Measurements from ENCODE around the gene FRY.

FRY gene

DNA sequence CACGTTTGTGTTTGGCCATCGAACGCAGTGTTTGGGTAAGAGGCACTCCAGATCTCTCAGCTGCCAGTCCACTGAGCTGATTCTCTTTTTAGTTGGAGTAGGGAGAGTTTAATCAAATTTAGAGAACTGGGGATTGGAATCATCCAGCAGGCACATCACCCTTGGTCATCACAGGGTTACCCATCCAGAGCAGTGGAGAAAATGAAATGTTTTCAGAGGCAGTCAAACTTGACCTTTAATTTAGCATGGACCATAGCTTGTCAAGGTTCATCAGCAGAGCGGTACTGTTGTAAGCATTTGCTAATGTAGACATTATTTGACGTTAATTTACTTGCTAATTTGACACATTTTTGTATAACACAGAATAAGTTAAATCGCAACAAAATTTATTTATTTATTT lies 18.4 kb upstream of the FRY start:
- no peak for DNase-seq (ENCODE audit: low read depth)
- H3K4me3 ChIP-seq (ENCODE audit: low read depth, low read length) = no peak overlapping the region

DNA sequence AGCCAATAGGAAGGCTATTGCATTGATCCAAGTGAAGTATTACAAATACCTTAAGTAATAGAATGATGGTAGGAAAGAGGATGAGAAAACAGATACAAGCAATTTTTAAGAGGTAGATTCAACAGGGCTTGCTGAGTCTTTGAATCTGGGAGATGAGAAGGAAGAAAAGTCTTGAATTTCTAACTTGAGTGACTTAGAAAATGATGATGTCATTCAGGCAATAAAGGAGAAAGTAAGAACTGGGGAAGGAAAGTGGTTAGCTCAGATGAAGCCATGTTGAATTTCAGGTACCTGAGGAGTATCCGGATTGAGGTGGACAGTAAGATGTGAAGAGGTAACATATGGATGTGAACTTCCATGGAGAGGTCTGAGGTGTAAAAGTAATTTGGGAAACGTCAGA lies 15.5 kb upstream of the FRY start:
- no peak for DNase-seq (ENCODE audit: low read depth)

DNA sequence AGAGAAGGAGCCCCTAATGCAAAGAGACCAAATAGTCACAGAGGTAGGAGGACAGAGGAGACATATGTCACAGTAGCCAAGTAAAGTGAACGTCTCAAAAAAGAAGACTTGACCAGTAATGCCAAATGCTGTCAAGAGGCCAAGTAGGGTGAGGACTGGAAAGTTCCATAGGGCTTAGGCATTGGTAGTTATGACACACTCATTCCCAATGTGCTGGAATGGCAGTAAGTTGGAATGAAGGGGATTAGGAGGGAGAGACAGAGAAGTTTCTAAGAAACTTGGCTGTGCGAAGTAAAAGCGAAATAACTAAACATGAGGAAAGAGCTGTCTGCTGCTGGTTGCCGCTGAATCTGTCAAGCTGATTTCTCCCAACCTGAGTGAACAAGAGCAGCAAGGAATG lies 14.9 kb upstream of the FRY start:
- DNase-seq (ENCODE audit: low read depth) = no peak
- no peak overlapping the region for H3K4me3 ChIP-seq (ENCODE audit: low read depth, low read length)

More for the DNA sequence above, 15.5 kb upstream of the FRY start:
- H3K4me3 ChIP-seq (ENCODE audit: low read depth, low read length) = no peak overlapping the region

DNA sequence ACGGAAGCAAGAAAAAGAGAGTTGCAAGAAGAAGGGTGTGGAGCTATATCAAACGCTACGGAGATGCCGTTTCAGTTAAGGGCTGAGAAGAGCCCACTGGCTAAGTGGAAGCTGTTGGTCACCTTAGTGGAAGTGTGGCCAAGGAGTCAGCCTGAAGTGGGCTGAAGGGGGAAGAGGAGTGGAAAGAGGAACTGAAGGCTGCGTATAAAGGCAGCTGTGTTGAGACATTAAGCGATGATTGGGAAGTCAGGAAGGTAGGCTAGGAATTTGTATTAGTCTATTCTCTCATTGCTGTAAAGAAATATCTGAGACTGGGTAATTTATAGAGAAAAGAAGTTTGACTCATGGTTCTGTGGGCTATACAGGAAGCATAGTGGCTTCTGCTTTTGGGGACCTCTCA lies 14.1 kb upstream of the FRY start:
- DNase-seq (ENCODE audit: low read depth) = no peak
- H3K4me3 ChIP-seq (ENCODE audit: low read depth, low read length) = no peak overlapping the region

DNA sequence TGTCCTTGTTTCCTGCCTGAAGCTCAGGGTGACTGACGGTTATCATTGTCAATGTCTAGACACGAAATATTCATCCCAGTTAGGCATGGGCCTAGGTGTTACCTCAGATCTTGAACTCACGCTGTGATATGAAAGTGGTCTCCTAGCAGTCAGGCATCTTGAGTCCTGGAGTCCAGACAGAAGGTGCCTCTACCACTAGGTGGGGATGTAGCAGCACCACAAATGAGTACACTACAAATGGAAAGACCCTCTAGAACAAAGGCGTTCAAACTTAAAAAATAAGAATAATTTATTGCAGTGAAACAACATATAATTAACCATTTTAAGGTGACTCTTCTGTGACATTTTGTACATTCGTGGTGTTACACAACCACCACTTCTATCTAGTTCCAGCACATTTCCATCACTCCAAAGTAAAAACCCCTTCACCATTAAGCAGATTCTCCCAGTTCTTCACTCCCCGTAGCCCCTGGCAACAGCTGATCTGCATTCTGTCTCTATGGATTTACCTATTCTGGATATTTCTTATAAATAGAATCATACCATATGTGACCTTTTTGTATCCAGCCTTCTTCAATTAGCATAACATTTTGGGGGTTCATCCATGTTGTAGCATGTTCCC lies 11.9 kb upstream of the FRY start:
- DNase-seq (ENCODE audit: low read depth) = no peak
- no peak overlapping the region for H3K4me3 ChIP-seq (ENCODE audit: low read depth, low read length)

DNA sequence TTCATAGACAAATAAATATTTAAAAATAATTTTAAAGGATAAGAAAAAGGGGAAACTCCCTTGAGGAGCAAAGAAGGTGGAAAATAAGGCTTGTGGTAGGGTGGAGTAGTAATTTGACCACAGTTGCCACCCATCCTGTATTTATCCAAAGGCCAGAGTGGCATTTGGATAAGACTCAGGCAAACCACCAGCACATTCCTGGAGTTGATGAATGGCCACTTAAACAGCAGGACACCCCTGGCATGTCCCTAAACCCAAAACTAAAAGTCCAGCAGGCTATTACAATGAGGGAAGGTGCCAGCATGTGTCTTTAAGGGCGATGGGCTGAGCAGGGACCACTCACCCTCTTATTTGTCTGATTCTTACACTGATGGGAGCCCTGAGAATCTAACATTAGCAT lies 9.8 kb upstream of the FRY start:
- no peak for DNase-seq (ENCODE audit: low read depth)
- no peak overlapping the region for H3K4me3 ChIP-seq (ENCODE audit: low read depth, low read length)

DNA sequence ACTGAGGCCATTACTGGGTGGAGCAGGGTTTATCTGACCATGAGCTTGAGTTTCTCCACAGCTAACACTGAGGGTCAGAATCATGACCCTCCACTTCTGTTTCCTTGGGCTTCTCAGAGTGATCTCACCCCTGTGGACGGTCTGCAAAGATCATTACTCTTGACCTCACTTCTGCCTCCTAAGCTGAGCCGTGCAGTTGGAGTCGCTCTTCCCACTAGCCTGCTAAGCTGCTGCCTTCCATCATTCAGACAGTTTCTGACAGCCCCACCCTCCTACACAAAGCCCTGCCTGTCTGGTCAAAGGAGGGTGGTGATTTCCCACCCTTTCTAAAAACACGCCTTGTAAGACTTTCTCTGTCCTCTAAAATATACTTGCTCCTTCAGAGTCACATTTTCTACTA lies 9.3 kb upstream of the FRY start:
- no peak overlapping the region for H3K4me3 ChIP-seq (ENCODE audit: low read depth, low read length)
- no peak for DNase-seq (ENCODE audit: low read depth)

DNA sequence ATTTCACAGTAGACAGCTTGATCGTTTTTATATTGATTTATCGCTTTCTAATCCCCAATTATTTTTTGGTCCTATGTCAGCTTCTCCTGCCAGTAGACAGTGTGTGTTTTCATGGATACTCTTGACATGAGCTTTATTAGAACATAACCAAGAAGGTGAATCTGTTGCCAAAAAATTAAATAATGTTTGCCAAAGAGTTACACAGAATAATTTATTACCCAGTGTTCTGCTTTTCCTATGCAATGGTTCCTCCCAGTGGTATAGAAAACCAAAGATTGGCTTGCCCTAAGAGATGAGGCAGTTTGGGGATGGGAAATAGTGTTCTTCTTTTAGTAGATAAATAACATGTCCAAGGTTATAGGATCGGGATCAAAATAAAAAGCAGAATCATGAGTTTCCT lies 8.5 kb upstream of the FRY start:
- no peak for DNase-seq (ENCODE audit: low read depth)
- no peak overlapping the region for H3K4me3 ChIP-seq (ENCODE audit: low read depth, low read length)

DNA sequence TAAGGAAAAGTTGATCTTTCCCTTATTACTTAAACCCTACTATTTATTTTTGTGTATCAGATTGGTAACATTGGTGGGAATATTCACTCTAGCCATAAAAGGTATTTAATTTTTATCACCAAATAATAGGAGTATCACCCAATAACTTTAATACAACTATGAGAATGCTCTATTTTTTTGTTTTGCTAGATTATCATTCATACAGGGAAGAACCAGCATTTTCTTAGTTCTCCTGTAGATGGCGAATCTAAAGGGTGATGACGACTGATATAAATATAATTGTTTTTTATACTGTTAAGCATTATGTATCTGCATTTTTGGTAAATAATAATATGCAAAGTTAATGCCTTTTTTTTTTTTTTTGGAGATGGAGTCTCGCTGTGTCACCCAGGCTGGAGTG lies 7.9 kb upstream of the FRY start:
- no peak for DNase-seq (ENCODE audit: low read depth)
- no peak overlapping the region for H3K4me3 ChIP-seq (ENCODE audit: low read depth, low read length)

DNA sequence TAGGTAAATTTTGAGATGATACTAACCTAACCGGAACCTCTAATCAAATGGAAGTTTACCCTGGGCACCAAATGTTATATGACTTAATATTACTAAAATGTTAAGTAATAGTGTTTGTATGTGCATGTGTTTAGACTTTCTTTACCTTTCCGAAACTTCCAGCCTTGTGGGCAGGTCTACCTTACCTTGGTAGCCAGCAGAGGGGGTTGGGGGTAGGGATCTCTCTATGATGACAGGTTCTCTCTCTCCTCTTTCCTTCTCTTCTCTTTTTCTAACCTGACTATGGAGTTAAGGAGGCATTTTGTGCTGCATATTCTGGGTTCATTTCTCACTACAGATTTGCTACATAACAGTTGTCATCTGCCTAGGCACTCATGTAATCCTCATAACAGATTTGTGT lies 6.8 kb upstream of the FRY start:
- no peak overlapping the region for H3K4me3 ChIP-seq (ENCODE audit: low read depth, low read length)
- no peak for DNase-seq (ENCODE audit: low read depth)

DNA sequence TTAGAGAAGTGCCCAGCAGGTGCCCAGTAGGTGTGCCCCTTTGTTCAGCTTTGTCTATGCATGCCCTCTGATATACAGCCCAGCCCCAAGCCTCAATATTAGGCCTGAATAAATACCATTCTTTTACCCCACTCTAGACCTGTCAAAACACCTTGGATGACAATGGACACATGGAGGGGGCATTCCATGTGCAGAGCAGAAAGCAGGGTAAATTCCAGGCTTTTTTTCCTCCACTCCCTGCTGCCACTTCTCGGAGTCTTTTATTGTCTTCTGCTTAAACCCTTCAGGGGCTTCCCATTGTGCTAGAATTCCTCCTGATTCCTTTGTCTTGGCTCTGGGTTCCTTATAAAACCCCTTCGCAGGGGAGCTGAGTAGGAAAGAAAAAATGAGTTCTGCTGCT lies 5.8 kb upstream of the FRY start:
- no peak overlapping the region for H3K4me3 ChIP-seq (ENCODE audit: low read depth, low read length)
- no peak for DNase-seq (ENCODE audit: low read depth)

DNA sequence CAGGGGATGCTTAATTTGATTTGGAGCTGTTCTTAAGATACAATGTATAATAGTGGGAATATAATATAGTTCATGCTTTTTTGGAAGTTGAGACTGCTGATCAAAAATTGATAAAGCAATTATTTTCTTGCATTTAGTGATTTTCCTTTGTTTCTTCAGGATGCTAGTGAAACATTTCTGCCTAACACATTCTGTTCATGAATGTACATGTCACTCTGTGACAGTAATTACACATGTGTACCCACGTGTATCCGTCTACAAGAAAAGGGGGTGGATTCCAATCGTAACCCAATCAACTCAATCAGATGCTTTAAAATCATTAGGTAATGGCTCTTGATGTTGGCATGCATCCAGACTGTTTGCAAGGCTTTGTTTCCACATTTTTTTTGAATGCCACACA lies 5.0 kb upstream of the FRY start:
- H3K4me3 ChIP-seq (ENCODE audit: low read depth, low read length) = no peak overlapping the region
- DNase-seq (ENCODE audit: low read depth) = no peak

DNA sequence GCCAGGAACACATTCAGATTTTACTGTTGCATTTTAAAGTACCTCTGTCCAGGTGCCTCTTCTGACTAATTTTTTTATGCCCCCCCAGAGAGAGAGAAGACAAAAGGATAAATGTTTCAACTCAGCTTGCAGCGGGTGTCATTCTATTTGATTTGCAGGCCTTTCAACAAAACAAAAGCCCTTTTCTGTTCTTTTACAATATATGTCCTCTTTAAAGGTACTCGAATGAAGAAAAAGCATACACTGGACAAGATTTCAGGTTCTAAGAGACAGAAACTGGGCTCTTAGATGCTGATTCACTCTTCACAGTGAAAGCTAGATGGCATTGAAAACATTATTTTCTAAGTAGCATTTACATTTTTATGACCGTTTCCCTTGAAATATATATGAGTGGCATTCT lies 2.9 kb upstream of the FRY start:
- no peak for DNase-seq (ENCODE audit: low read depth)
- H3K4me3 ChIP-seq (ENCODE audit: low read depth, low read length) = no peak overlapping the region

DNA sequence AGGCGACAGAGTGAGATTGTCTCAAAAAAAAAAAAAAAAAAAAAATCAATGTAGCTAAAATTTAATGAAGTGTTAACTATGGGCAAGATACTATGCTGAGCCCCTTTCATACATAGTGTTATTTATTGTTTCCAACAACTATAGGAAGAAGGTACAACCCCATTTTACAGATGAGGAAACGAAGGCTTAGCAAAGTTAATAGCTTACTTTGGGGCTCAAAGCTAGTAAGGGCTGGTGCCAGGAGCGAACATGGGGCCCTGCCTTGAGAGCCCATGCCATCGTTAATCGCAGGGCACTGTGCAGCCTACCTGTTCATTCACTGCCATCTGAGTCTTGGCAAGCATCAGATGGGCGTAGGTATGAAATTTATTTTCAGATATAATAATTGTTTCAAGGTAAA lies 1.9 kb upstream of the FRY start:
- no peak for DNase-seq (ENCODE audit: low read depth)
- H3K4me3 ChIP-seq (ENCODE audit: low read depth, low read length) = no peak overlapping the region

DNA sequence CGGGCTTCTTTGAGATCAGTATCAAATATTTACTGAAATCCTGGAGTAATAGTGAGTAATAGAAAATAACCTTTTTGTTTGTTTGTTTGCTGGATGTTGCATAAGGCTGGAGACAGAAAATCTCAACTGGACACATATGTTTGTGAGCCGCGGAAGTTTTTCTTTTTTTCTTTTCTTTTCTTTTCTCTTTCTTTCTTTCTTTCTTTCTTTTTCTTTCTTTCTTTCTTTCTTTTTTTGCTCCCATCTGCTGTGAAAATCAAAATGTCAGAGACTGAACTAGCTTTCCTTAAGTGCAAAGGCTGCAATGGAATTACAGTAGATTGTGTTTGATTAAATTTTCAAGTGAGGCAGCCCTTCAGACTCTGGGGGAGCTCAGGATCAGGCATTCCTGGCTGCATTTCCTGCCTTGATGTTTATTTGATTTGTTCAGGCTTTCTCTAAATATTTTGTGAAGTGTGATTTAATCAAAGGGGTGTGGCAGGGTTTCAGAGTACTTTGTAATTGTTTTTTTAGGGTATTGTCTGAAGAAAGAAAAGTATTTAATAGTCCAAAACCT lies 319 bp downstream of the FRY start:
- H3K4me3 ChIP-seq (ENCODE audit: low read depth, low read length) = peak overlapping the region; percentile 74

DNA sequence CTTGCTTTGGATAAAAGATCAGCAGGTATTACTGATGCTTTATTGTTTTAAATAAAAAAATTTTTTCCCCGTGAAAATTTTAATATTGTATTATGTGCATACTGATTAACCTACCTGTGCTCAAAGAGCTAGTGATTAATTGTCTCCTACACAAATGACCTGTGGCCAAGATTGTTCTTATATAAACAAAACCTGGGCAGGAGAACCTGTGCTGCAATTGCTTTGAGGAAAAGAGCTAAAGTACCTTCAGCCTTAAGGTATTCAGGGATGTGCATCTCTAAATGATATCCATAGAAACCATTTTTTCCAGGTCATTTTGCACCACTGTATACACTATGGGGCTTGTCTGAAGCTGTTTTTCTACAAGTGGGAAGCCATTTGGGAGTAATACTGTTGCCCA lies 1.2 kb downstream of the FRY start:
- no peak overlapping the region for H3K4me3 ChIP-seq (ENCODE audit: low read depth, low read length)

More for the DNA sequence above, 319 bp downstream of the FRY start:
- no peak for DNase-seq (ENCODE audit: low read depth)

DNA sequence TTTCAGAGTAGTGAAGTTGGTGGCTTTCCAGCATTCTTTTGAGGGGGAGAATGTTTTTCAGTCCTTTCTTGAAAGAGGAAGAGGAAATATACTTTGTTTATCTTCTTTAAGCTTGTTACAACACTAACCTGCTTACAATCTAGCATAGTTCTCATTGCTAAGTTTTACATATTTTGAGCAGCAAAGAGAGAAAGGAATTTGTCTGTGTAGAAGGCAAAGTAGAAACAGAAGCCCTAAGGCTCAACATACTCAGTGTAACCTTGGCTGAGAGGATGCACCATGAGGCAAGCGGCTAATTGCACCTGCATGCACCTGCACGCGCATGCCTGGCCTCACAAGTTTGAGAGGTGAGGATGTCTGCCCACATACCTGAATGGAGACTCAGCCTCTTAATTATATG lies 2.2 kb downstream of the FRY start:
- H3K4me3 ChIP-seq (ENCODE audit: low read depth, low read length) = no peak overlapping the region
- DNase-seq (ENCODE audit: low read depth) = no peak

More for the DNA sequence above, 1.2 kb downstream of the FRY start:
- no peak for DNase-seq (ENCODE audit: low read depth)

DNA sequence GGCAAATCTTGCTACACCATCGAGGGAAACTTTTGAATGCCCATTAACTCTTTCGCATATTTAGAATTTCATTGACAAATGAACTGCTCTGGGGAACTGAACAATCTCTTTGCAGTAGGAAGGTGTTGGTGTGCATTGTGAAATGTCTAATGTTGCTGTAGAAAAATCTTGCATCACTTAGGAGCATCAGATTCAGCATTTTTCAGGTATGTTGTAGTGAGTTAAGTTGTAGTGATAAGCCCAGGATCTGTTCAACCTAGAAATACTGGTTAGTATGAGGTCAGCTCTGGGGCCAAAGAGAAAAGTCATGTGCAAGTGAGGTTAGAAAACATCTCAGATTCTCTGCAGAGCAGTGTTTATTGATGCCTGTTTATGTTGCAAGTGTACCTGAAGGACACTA lies 4.1 kb downstream of the FRY start:
- H3K4me3 ChIP-seq (ENCODE audit: low read depth, low read length) = no peak overlapping the region
- no peak for DNase-seq (ENCODE audit: low read depth)

DNA sequence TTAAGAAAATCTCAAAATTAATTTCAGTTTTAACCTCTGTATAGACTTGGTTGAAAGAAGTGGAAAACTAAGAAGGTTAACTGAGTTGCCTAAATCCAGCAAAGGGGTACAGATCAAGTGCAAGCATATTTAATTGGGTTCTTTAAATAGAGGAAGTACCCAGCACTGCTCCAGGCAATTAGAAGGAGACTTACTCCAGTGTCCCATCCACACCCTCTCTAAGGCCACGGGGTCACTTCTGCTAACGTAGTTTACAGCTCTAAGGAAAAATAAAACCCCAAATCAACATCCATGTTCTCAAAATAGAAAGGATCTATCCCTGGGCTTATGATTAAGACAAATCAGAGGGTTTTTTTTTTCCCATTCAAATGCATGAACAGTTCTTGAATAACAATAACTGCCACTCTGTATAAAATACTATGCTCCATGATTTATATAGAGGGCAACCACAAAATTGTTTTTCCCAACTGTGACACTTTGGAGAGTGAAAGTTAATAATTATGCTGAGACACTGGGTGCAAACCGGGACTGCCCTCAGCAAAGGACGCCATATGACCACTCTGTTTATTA lies 4.6 kb downstream of the FRY start:
- no peak for DNase-seq (ENCODE audit: low read depth)

DNA sequence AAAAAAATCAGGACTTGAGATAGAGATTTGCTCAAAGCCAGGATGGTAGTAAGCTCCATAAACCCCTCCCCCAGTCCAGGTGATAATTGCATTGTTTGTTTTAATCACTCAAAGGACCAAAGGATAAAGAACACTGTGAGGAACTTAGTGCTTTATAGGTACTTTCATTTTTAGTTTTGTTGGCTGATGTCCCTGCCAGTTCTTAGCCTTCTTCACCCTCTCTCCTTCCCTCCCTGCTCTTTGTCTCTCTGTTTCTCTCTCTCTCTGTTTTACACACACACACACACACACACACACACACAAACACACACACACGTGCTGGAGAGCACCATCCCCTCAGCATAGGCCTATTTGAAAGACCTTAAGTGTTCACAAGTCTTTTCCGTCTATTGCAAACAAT lies 5.2 kb downstream of the FRY start:
- no peak overlapping the region for H3K4me3 ChIP-seq (ENCODE audit: low read depth, low read length)
- DNase-seq (ENCODE audit: low read depth) = no peak

More for the DNA sequence above, 4.6 kb downstream of the FRY start:
- H3K4me3 ChIP-seq (ENCODE audit: low read depth, low read length) = no peak overlapping the region

DNA sequence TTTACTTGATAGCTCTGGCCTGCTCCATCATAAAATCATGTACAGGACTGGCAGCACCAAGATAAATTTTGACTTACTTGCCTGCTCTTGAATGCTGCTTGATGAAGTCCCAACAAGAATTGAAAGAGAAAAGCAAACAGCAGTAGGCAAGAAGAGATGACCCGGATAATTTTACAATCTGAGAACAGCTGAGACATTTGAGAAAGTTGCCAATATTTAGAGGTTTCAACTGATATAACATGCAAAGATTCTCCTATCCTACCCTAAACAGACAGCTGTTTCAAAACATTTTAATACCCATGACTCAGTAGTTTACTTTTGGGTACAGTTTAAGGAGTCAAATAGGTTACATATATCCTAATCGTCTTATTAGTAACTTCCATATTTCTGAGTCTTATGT lies 5.9 kb downstream of the FRY start:
- no peak for DNase-seq (ENCODE audit: low read depth)
- H3K4me3 ChIP-seq (ENCODE audit: low read depth, low read length) = no peak overlapping the region

DNA sequence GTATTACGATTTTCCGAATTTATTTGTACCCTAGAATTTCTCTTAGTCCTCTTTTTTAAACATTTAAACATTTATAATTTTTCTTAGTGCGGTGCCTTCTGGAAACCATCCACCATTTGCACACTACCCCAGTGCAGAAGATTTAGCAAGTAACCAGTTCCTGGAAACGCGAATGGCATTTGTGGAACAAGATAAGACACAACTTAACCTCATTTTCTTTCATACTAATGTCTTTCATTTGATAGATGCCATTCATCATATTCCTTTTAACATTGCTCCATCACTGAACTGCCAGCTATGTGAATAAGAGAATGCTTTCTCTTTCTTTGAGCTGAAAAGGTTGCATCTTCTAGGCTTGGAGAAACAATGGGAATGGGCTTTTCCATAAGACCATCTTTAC lies 6.8 kb downstream of the FRY start:
- H3K4me3 ChIP-seq (ENCODE audit: low read depth, low read length) = no peak overlapping the region

More for the DNA sequence above, 6.8 kb downstream of the FRY start:
- DNase-seq (ENCODE audit: low read depth) = no peak

Measured in skeletal muscle cell (primary cell).